ENCODE measurements around the gene ARL5B.

DNA sequence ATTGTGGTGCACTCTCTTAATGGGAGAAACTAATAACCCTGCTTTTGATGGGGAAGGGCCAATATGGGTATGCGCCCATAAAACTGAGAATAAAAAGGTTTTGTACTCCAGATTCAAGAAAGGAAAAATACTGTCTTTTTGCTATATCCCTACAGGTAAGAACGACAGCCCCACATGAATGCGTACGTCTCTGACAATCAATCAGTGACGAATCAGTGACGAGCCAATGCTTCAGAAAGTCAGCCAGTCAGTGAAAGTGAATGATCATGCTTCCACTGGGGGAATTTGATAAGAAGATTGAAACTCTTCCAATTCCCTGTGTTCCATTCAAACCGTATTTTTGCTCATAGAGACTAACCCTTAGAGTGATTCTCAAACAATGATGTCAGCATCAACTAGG is 26.3 kb downstream of the ARL5B start:
- TF ChIP-seq, protein P1, sequence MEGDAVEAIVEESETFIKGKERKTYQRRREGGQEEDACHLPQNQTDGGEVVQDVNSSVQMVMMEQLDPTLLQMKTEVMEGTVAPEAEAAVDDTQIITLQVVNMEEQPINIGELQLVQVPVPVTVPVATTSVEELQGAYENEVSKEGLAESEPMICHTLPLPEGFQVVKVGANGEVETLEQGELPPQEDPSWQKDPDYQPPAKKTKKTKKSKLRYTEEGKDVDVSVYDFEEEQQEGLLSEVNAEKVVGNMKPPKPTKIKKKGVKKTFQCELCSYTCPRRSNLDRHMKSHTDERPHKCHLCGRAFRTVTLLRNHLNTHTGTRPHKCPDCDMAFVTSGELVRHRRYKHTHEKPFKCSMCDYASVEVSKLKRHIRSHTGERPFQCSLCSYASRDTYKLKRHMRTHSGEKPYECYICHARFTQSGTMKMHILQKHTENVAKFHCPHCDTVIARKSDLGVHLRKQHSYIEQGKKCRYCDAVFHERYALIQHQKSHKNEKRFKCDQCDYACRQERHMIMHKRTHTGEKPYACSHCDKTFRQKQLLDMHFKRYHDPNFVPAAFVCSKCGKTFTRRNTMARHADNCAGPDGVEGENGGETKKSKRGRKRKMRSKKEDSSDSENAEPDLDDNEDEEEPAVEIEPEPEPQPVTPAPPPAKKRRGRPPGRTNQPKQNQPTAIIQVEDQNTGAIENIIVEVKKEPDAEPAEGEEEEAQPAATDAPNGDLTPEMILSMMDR (IDR thresholded peaks at IDR 0.05; ENCODE audit: low read length), result no peak
- no peak for TF ChIP-seq EZH2 (IDR thresholded peaks at IDR 0.05; ENCODE audit: borderline replicate concordance, low read length)
